ENCODE data around the gene SUSD3.

GRCh38 chr9:93065135-93065720 is 6.7 kb downstream of the SUSD3 start:
- TF ChIP-seq RAD21 (IDR thresholded peaks at IDR 0.05; ENCODE audit: low read length): no peak
- TF ChIP-seq CHD1 (IDR thresholded peaks at IDR 0.05; ENCODE audit: low read depth, low read length): no peak
- no peak for TF ChIP-seq USF2 (IDR thresholded peaks at IDR 0.05; ENCODE audit: low read depth, low read length)
- TF ChIP-seq CTCF (conservative IDR thresholded peaks at IDR 0.05; ENCODE audit: low read depth, low read length): no peak
- no peak for TF ChIP-seq SMC3 (IDR thresholded peaks at IDR 0.05; ENCODE audit: low read depth, low read length)
- TF ChIP-seq FOS (IDR thresholded peaks at IDR 0.05; ENCODE audit: low read depth, low read length): no peak
- no peak for TF ChIP-seq RFX5 (IDR thresholded peaks at IDR 0.05; ENCODE audit: low read depth, low read length)
- TF ChIP-seq POLR2A (IDR thresholded peaks at IDR 0.05; ENCODE audit: low read depth, low read length): no peak
- no peak for TF ChIP-seq RCOR1 (IDR thresholded peaks at IDR 0.05; ENCODE audit: insufficient replicate concordance, low read length)
- no peak for TF ChIP-seq MAFK (IDR thresholded peaks at IDR 0.05; ENCODE audit: low read depth, low read length)
- TF ChIP-seq ELK1 (IDR thresholded peaks at IDR 0.05; ENCODE audit: borderline replicate concordance, low read depth, low read length): no peak
